Prostate gland (tissue), 2 donors: ENCODE measurements around the gene IGSF6.
"Not testable (repeated sequence)": the region's sequence is repeated elsewhere in the genome, so short reads cannot be mapped to it uniquely, and the experiment has no call there.

Experiments used
- CTCF ChIP-seq, 4 experiments: fragments of 200-600 bp in 2 of 4; fragments of 450-650 bp in 2 of 4; sonication (generic) in 2 of 4; IDR thresholded peaks; 1 replicate in 3 of 4; 2 replicates in 1 of 4; pipeline ENCODE4 v1.5.1; 2016 to 2019; ENCODE audit warnings: antibody characterized with exemption in 4 of 4, mild to moderate bottlenecking in 2 of 4, moderate library complexity in 2 of 4
- POLR2A ChIP-seq: fragments of 450-650 bp; IDR thresholded peaks from one replicate; pipeline ENCODE4 v1.6.1; 2016; ENCODE audit warnings: antibody characterized with exemption, mild to moderate bottlenecking
- POLR2AphosphoS5 ChIP-seq: sonication (generic); formaldehyde crosslinking; IDR thresholded peaks from one replicate; pipeline ENCODE4 v1.6.1; 2017; ENCODE audit warnings: antibody characterized with exemption

GRCh38 chr16:21680714-21681113, 28.3 kb upstream of the IGSF6 start:
- TF ChIP-seq POLR2A; POLR2AphosphoS5; CTCF (IDR thresholded peaks at IDR 0.05): not testable (repeated sequence)
